Measurements from ENCODE around the gene LILRB3.
"Not testable (repeated sequence)": the region's sequence is repeated elsewhere in the genome, so short reads cannot be mapped to it uniquely, and the experiment has no call there.

Gene LILRB3

GRCh38 chr19:54196536-54196935 is 26.3 kb downstream of the LILRB3 start:
- no peak for DNase-seq (ENCODE audit: low read depth)
- no peak overlapping the region for H3K4me3 ChIP-seq (replicated peaks; ENCODE audit: low read depth, low read length)
- no peak for TF ChIP-seq CTCF (IDR thresholded peaks at IDR 0.05; ENCODE audit: low read length, missing control alignments)

GRCh38 chr19:54194463-54194862 is 28.3 kb downstream of the LILRB3 start:
- H3K4me3 ChIP-seq (replicated peaks; ENCODE audit: low read depth, low read length); DNase-seq (ENCODE audit: low read depth): not testable (repeated sequence)

GRCh38 chr19:54193011-54193410 is 29.8 kb downstream of the LILRB3 start:
- H3K4me3 ChIP-seq (replicated peaks; ENCODE audit: low read depth, low read length), result no peak overlapping the region
- no peak for TF ChIP-seq CTCF (IDR thresholded peaks at IDR 0.05; ENCODE audit: low read length, missing control alignments)
- DNase-seq (ENCODE audit: low read depth), result no peak

GRCh38 chr19:54191811-54192453 is 30.9 kb downstream of the LILRB3 start:
- H3K4me3 ChIP-seq (replicated peaks; ENCODE audit: low read depth, low read length), result peak overlapping the region; percentile 84
- no peak for DNase-seq (ENCODE audit: low read depth)
- TF ChIP-seq CTCF (IDR thresholded peaks at IDR 0.05; ENCODE audit: low read length, missing control alignments), result no peak

- H3K4me3 ChIP-seq (replicated peaks; ENCODE audit: low read depth, low read length), result peak within 1 kb of the TSS; percentile 84
- no peak for TF ChIP-seq CTCF (IDR thresholded peaks at IDR 0.05; ENCODE audit: low read length, missing control alignments)
- peak; percentile 82 for DNase-seq (ENCODE audit: low read depth)
These were observed 31.6 kb downstream of the LILRB3 start, which contains the start of gene TSEN34 for GRCh38 chr19:54191011-54191810. TSS of gene TSEN34 (plus strand) at chr19:54191308. CDS start at chr19:54191365, 57 bp downstream.

GRCh38 chr19:54190503-54191010 is 32.2 kb downstream of the LILRB3 start:
- TF ChIP-seq CTCF (IDR thresholded peaks at IDR 0.05; ENCODE audit: low read length, missing control alignments), result no peak
- peak; percentile 100 for DNase-seq (ENCODE audit: low read depth)
- H3K4me3 ChIP-seq (replicated peaks; ENCODE audit: low read depth, low read length), result peak overlapping the region; percentile 84

GRCh38 chr19:54189735-54190502 is 32.9 kb downstream of the LILRB3 start:
- peak overlapping the region; percentile 84 for H3K4me3 ChIP-seq (replicated peaks; ENCODE audit: low read depth, low read length)
- DNase-seq (ENCODE audit: low read depth), result peak; percentile 100
- TF ChIP-seq CTCF (IDR thresholded peaks at IDR 0.05; ENCODE audit: low read length, missing control alignments), result no peak

Data from fibroblast of pulmonary artery (primary cell).